T-helper 17 cell (primary cell): Measurements from ENCODE around the gene TMEM150C. TPM values are rescaled to one million over a fixed set of nuclear protein-coding genes. Genes with fewer than 3 reads are reported as not detected.

Experiments
- ATAC-seq: fragments of 150-1000 bp; cut with Tn5 transposase; 2 replicates; pipeline ENCODE4 v1.10.0; 2021; ENCODE audit warnings: mild to moderate bottlenecking, moderate library complexity
- DNase-seq, 3 donors: peaks; one replicate each; pipeline versions ENCODE4 v3.0.0 to v3.0.0-alpha.2; 2020 to 2021
- H3K9me3 ChIP-seq: one replicate; pipeline ENCODE4 v1.7.0; 2013; ENCODE audit warnings: low read length, mild to moderate bottlenecking; ENCODE audit not compliant: control insufficient read depth, poor library complexity, severe bottlenecking
- H3K27ac Mint-ChIP-seq: one replicate; pipeline ENCODE4 v1.8.0; 2022; ENCODE audit warnings: mild to moderate bottlenecking, moderate library complexity, mixed read lengths
- H3K27me3 Mint-ChIP-seq: one replicate; pipeline ENCODE4 v1.8.0; 2022; ENCODE audit warnings: mixed read lengths
- H3K36me3 Mint-ChIP-seq: one replicate; pipeline ENCODE4 v1.8.0; 2022; ENCODE audit warnings: low read depth, mixed read lengths
- H3K4me1 Mint-ChIP-seq: one replicate; pipeline ENCODE4 v1.8.0; 2022; ENCODE audit warnings: mild to moderate bottlenecking, mixed read lengths
- H3K4me3 Mint-ChIP-seq: one replicate; pipeline ENCODE4 v1.8.0; 2022; ENCODE audit warnings: mild to moderate bottlenecking, moderate library complexity, mixed read lengths
- total RNA-seq, 4 donors: library from RNA in 2 of 4; stranded (reverse) in 2 of 4; gene quantifications; one replicate each; pipeline ENCODE4 v1.2.3 and lab custom pipeline; 2022 to 2026

TMEM150C gene
- total RNA-seq, 2 donors from 2014 or later: 0.15 to 0.37 TPM

DNA sequence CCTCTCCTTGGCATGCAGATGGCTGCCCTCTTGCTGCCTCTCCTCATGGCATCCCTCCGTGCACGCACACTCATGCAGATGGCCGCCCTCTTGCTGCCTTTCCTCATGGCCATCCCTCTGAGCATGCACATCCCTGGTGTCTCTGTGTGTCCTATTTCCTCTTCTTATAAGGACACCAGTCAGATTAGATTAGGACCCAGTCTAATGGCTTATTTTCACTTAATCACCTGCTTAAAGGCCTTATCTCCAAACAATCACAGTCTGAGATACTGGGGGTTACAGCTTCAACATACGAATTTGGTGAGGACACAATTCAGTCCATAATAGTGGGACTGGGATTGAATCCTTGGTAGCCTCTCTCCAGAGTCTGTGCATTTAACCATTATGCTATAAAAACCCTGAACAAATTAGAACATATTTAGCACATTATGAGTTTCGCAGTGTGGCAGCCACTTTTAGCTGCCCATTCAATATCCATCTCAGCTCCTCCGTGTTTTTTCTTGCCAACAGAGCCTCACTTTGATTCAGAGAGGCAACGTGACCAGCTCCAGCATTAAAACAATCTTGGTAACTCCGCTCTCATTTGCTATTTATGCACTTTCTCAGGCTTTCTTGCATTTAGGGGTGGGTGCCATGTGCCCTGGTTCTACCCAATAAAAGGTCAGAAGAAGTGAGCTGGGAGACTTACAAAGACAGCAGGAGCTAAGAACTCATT is 26.2 kb upstream of the TMEM150C start:
- no peaks in the 10 kb centered on the region for H3K9me3 ChIP-seq
- Mint-ChIP-seq H3K36me3 (peaks cover 2% of the 10 kb centered on the region), H3K4me1 (no peaks in the 10 kb centered on the region), H3K4me3 (no peak overlapping the region), H3K27ac (no peak overlapping the region), H3K27me3 (peaks cover 37% of the 10 kb centered on the region)
- DNase-seq (no peak), ATAC-seq (no peak)

DNA sequence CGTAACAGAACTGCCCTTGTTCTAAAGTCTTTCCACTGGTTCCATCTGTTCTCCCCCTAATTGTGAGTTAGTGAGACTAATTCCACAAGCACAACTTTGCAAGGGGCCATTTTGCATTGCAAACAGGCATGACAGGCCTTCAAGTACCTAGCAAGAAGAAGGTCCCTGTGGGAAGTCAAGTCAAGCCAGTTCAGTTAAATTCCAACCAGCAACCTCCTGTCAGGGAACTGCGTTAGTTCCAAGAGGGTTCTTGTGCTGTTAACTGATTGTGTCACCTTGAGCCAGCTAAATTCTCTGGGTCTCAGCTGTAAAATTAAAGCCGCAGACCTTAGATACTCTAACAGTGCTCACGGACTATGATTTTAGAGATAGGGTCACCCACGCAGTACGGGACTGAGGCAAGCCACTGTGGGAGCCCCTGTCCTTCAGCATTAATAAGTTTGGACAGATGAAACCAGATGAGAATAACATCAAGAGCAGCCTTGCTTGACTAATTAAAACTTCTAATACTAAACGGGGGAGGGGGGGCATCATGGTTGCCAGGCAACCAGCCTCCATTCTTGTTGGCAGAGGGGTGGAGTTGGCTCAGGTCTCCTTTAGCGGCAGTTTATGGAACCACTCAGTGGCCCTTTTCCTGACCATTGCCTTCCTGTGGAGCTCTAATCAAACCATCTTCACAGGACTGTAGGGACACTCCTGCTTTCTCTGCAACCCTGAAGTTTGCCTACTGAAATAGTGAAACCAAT is 24.1 kb upstream of the TMEM150C start:
- no peak for ATAC-seq
- no peak overlapping the region for H3K4me3 Mint-ChIP-seq
- no peaks in the 10 kb centered on the region for H3K9me3 ChIP-seq
- peaks cover 24% of the 10 kb centered on the region for H3K27me3 Mint-ChIP-seq
- DNase-seq: no peak
- no peak overlapping the region for H3K27ac Mint-ChIP-seq
- H3K4me1 Mint-ChIP-seq: no peaks in the 10 kb centered on the region
- H3K36me3 Mint-ChIP-seq: peaks cover 2% of the 10 kb centered on the region

DNA sequence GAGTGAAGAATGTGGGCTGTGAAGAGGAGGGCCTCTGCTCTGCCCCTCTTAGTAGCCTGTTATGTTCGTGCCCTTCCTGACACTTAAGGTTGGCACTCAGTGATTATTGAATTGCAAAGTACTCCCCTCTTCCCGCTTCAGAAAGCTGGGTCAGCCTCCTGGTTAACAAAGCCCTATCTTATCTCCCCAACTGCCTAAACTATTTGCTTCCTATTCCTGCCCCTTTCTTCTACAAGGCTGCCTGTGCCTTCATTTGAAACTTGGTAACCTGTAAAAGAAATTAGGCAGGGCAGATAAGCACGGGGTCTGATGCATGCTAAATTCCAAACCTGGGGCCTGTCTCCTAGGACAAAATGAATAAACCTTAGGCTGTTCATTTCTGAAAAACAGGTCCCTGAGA is 23.1 kb upstream of the TMEM150C start:
- Mint-ChIP-seq H3K4me1 (no peaks in the 10 kb centered on the region), H3K4me3 (no peak overlapping the region), H3K27ac (no peak overlapping the region)

DNA sequence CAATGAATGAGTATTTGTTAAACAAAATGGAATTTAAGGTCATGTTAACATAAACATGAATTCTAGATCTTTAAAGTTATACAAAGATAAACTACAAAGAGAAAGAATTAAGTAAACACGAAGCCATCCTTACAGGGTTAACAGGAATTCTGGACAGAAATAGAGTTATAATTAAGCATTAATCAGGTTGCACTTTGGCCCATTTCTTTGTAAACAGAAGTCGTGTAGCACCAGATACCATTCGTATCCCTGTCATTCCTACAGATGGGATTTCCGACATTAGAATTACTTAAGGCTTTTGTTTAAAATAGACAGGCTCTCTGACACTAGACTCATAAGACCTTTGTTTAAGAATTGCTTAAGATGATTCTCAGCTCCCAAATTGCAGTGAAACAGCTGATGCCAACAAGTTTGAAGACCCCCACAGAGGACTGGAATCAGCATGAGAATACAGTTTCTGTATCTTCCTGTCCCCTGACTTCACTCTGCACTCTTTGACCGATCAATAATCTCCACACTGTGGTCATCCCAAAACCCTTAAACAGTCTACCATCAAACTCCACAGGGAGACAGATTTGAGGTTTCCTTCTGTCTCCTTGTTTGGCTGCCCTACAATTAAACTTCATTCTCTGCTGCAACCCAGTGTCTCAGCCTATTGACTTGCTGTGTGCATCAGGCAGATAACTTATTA is 22.3 kb upstream of the TMEM150C start:
- no peaks in the 10 kb centered on the region for H3K9me3 ChIP-seq
- no peak overlapping the region for H3K27ac Mint-ChIP-seq
- no peak overlapping the region for H3K4me3 Mint-ChIP-seq
- H3K27me3 Mint-ChIP-seq: peaks cover 24% of the 10 kb centered on the region
- ATAC-seq (no peak), DNase-seq (no peak)
- peaks cover 2% of the 10 kb centered on the region for H3K36me3 Mint-ChIP-seq
- H3K4me1 Mint-ChIP-seq: no peaks in the 10 kb centered on the region

More for the DNA sequence above, 23.1 kb upstream of the TMEM150C start:
- Mint-ChIP-seq H3K27me3 (peaks cover 24% of the 10 kb centered on the region), H3K36me3 (peaks cover 2% of the 10 kb centered on the region)
- DNase-seq (no peak), ATAC-seq (no peak)
- no peaks in the 10 kb centered on the region for H3K9me3 ChIP-seq

GRCh38 chr4:82579932-82580331 is 18.1 kb upstream of the TMEM150C start:
- Mint-ChIP-seq H3K36me3 (peaks cover 6% of the 10 kb centered on the region), H3K4me1 (no peaks in the 10 kb centered on the region), H3K27me3 (peaks cover 22% of the 10 kb centered on the region), H3K4me3 (no peak overlapping the region), H3K27ac (no peak overlapping the region)
- no peak for DNase-seq
- no peaks in the 10 kb centered on the region for H3K9me3 ChIP-seq
- no peak for ATAC-seq

DNA sequence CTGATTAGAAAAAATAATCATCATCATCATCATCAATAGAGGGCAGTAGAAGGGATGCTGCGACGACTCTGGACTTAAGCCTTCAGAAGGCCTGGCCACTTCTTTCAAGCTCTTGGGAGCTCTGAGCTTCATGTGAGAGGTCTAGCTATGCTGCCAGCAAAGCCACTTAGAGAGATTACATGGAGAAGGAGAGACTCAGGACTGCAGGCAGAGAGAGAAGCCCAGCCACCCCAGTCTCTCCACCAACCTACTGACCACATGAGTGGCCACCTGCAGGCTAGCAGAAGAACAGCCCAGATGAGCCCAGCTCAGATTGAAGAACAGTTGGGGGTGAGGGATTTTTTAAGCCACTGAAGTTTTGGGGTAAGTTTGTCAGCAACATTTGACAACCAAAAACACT is 17.1 kb upstream of the TMEM150C start:
- DNase-seq (no peak), ATAC-seq (no peak)
- Mint-ChIP-seq H3K27me3 (peaks cover 22% of the 10 kb centered on the region), H3K4me1 (no peaks in the 10 kb centered on the region), H3K27ac (no peak overlapping the region), H3K36me3 (peaks cover 6% of the 10 kb centered on the region), H3K4me3 (no peak overlapping the region)
- no peaks in the 10 kb centered on the region for H3K9me3 ChIP-seq

DNA sequence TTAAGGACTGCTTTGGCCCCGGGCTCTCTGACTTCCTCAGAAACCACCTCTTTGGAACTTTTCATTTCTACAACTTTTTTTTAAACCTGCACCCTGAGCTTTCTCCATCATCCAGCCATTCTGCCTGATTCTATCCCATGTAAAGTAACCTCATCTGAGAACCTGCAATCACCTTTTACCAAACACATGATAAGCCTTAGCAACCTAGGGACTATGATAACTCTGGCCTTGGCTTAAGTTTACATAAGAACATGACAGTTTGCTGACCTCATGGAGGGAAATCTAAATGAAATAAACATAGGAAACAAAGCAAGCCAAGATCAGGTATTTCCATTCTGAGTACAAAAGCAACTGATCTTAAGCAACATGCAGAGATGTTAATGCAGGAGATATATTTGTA is 15.7 kb upstream of the TMEM150C start:
- peaks cover 11% of the 10 kb centered on the region for H3K27me3 Mint-ChIP-seq
- no peak overlapping the region for H3K27ac Mint-ChIP-seq
- DNase-seq (no peak), ATAC-seq (no peak)
- no peaks in the 10 kb centered on the region for H3K9me3 ChIP-seq
- H3K4me1 Mint-ChIP-seq: no peaks in the 10 kb centered on the region
- H3K4me3 Mint-ChIP-seq: no peak overlapping the region
- peaks cover 3% of the 10 kb centered on the region for H3K36me3 Mint-ChIP-seq

DNA sequence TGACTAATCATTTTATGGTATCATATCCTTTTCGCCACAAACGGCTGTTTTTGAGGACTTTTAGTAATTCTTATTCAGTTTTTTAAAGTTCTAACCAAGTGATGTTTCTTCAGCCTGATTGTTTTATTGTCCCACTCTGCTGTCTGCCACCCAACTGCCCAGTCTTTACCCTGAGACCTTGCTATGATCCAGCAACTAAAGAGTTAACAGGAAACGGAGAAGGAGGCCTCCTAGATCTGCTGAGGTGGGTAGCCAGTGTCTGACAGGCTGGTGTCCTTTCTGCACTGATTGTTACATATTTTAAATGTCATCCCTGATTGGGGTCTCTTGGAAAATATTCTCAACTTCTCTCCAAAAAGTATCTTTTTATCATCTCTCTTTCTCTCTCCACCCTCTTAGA is 7.9 kb upstream of the TMEM150C start:
- H3K9me3 ChIP-seq: no peaks in the 10 kb centered on the region
- ATAC-seq: no peak
- Mint-ChIP-seq H3K36me3 (peaks cover 2% of the 10 kb centered on the region), H3K27ac (no peak overlapping the region), H3K4me1 (no peaks in the 10 kb centered on the region), H3K4me3 (no peak overlapping the region), H3K27me3 (peaks cover 24% of the 10 kb centered on the region)
- DNase-seq: no peak

DNA sequence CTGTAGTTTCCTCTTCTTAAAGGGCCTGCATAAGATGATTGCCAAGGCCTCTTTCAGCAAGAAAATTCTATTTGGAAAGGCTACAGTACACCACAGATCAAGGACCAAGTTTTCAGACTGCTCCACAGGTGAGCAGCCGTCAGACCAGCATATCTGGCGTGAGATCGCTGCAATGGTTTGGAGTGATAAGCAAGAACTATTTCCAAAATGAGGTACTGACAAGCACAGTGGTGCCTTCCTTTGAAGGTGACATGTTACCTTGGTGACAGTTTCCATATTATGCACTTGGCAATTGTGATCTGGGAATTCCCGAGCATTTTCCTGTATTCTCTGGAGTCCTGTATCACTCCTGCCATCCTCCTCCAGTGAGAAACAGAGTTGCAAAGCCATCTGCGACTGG is 7.3 kb upstream of the TMEM150C start:
- H3K9me3 ChIP-seq: no peaks in the 10 kb centered on the region
- Mint-ChIP-seq H3K27me3 (peaks cover 30% of the 10 kb centered on the region), H3K4me1 (no peaks in the 10 kb centered on the region), H3K36me3 (peaks cover 2% of the 10 kb centered on the region), H3K27ac (no peak overlapping the region), H3K4me3 (no peak overlapping the region)
- DNase-seq (no peak), ATAC-seq (no peak)

- DNase-seq (no peak), ATAC-seq (no peak)
- H3K27me3 Mint-ChIP-seq: peaks cover 44% of the 10 kb centered on the region
- H3K4me3 Mint-ChIP-seq: no peak overlapping the region
- peaks cover 1% of the 10 kb centered on the region for H3K4me1 Mint-ChIP-seq
- H3K36me3 Mint-ChIP-seq: peaks cover 7% of the 10 kb centered on the region
- H3K9me3 ChIP-seq: no peaks in the 10 kb centered on the region
- no peak overlapping the region for H3K27ac Mint-ChIP-seq
Observed at GRCh38 chr4:82567444-82567843, 5.7 kb upstream of the TMEM150C start.

GRCh38 chr4:82562564-82562854 is 721 bp upstream of the TMEM150C start:
- H3K9me3 ChIP-seq: no peaks in the 10 kb centered on the region
- H3K4me1 Mint-ChIP-seq: peaks cover 10% of the 10 kb centered on the region
- DNase-seq: no peak
- peaks cover 11% of the 10 kb centered on the region for H3K36me3 Mint-ChIP-seq
- no peak overlapping the region for H3K27ac Mint-ChIP-seq
- H3K4me3 Mint-ChIP-seq: peak overlapping the region; percentile 82
- H3K27me3 Mint-ChIP-seq: peaks cover 76% of the 10 kb centered on the region
- no peak for ATAC-seq

DNA sequence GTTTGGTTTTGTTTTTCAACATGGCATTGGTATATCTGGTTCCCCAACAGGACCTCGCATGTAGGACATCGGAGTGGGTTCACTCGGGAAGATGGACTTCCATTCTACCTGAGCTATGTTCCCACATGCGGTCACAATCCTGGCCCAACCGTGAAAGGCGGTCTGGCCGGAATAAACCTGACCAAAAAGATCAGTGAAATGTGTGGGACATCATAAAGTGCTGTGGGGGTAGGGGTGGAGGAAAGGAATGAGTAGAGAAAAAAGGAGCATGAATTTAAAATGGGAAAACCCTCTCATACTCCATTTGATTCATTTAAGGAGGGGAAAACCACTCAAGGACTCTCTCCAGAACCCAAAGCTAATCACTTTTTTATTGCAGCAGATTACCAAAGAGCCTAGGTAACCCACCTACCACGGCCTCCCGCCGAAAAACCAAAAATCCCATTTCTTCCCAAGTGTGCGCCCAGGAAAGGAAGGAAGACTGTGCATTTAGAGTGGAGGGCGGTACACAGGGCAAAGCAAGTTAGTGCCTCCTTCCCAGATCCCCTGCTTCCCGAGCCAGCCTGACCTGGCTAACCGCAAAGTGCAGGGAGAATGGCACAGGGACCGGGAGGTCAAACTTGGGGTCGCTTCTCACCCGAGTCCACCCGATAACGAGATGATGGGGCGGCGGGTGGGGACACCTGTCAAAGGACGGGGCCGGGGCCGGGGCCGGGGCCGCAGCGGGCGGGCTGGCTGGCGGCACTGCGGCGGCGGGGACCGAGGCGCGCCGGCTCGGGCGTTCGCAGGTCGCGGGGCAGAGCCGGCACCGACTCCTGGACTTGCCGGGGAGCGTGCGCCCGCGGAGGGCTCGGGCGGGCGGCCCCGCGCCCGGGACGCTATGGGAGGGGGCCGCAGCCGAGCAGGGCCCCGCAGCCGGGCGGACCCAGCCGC is 669 bp downstream of the TMEM150C start:
- no peak overlapping the region for H3K27ac Mint-ChIP-seq
- H3K4me1 Mint-ChIP-seq: peaks cover 10% of the 10 kb centered on the region
- H3K27me3 Mint-ChIP-seq: peaks cover 87% of the 10 kb centered on the region
- H3K4me3 Mint-ChIP-seq: peak overlapping the region; percentile 81
- ATAC-seq (no peak), DNase-seq (no peak)
- peaks cover 11% of the 10 kb centered on the region for H3K36me3 Mint-ChIP-seq
- no peaks in the 10 kb centered on the region for H3K9me3 ChIP-seq

GRCh38 chr4:82559735-82560120 is 2.1 kb downstream of the TMEM150C start:
- peaks cover 83% of the 10 kb centered on the region for H3K27me3 Mint-ChIP-seq
- H3K9me3 ChIP-seq: no peaks in the 10 kb centered on the region
- no peak overlapping the region for H3K4me3 Mint-ChIP-seq
- DNase-seq: no peak
- peaks cover 11% of the 10 kb centered on the region for H3K36me3 Mint-ChIP-seq
- H3K27ac Mint-ChIP-seq: no peak overlapping the region
- H3K4me1 Mint-ChIP-seq: peaks cover 10% of the 10 kb centered on the region
- no peak for ATAC-seq
